HG03196 (cell line): ENCODE data around the gene KLHL29.

Source experiments
- ATAC-seq: cut with Tn5 transposase; IDR thresholded peaks from one replicate; pipeline ENCODE4 v1.9.1; 2021; ENCODE audit not compliant: unreplicated experiment

The KLHL29 gene

DNA sequence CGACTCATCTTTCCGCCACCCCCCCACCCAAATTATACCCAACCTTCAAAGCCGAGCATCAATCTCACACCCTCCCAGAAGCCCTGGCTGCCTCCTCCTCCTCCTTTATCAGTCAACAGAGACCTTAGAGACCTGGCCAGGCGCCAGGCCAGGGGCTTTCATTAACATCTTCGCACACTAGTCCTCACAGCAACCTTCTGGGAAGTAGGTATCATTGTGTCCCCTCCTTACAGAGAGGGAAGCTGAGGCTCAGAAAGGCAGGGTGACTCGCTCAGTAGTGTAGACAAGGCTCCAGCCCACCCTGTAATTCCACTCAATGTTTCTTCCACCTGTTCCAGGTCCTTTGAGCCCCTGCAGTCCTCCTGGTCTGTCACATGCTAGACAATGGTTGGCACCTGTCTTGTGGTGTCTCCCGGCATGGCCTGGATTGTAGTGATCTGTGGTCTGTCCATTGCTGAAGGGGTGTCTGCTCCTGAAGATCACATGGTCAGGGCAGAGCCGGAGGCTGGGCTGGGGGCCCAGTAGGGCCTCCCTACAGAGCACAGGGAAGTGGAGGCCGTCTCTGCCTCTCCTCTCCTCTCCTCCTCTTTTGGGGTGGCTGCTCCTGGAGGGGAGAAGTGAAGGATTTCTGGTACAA lies 36.0 kb downstream of the KLHL29 start:
- no peak for ATAC-seq

DNA sequence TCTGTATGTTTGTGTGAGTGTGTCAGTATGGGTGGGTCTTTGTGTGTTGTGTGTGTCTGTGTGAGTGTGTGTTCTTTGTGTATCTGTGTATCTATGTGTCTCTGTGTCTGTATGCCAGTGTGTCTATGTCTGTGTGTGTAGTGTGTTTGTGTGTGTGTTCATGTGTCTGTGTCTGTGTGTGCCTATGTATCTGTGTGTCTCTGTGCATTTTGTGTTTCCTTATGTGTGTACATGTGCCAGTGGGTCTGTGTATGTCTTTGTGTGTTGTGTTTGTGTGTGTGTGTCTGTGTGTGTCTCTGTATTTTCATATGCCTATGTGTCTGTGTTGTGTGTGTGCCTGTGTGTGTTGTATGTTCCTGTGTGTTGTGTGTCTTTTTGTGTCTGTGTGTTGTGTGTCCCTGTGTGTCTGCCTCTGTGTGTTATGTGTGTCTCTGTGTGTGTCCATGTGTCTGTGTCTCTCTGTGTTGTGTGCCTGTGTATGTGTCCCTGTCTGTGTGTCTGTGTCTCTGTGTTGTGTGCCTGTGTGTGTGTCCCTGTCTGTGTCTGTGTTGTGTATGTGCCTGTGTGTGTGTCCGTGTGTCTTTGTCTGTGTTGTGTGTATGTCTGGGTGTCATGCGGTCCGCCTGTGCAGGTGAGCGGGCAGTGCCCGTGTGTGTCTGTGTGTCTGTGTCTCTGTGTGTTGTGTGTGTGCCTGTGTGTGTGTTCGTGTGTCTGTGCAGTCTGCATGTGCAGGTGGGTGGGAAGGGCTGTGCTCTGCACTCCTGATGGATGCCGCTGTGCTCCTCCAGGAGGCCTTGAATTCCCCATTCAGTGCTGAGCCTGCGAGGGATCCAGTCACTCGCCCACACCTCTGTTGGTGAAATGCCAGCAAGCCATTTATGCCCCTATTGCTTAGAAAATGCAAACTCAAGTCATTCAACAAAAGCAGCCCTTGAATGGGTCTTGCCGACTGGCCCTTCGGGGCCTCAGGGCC lies 37.4 kb downstream of the KLHL29 start:
- no peak for ATAC-seq

GRCh38 chr2:23423062-23423872 lies 38.3 kb downstream of the KLHL29 start:
- ATAC-seq, result no peak

GRCh38 chr2:23423873-23424680 lies 39.1 kb downstream of the KLHL29 start:
- no peak for ATAC-seq

- ATAC-seq, result no peak
These were observed 40.4 kb downstream of the KLHL29 start for GRCh38 chr2:23425338-23425871.

DNA sequence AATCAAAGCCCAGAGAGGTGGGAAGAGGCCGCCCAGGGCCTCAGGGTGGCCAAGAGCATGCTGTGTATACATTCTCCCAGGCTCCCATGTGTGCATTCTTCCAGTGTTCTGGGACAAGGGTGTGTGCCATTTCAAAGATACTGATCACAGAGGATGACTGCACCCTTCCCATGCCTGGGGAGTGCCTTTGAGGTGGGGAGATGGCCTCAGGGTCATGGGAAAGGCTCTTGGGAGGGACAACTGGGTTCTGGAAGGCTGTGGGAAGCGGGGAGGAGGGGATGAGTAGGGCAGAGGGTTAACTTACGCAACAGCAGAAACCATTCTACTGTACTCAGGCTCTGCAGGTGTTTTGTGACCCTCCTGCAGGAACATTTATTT lies 40.9 kb downstream of the KLHL29 start:
- ATAC-seq, result no peak

- no peak for ATAC-seq
These were observed 41.4 kb downstream of the KLHL29 start for GRCh38 chr2:23426263-23426905.

GRCh38 chr2:23427350-23427749 lies 42.4 kb downstream of the KLHL29 start:
- no peak for ATAC-seq

DNA sequence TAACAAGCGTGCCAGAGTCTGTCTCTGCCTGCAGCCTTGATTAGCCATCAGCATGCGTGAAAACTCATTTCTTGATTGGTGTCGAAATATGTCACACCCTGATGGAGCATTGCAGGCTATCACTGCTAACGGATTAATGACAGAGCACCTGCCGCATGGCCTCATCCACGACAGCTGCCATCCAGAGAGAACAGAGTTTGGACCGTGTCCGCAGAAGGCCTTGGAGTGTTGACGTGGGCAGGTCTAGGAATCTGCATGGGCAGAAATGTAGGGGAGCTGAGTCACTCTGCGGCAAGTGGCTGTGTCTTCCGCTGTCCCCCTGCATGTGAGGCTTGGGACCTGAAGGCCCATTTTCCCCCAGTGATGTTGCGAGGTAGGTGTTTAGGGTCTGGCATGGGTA lies 43.0 kb downstream of the KLHL29 start:
- ATAC-seq, result no peak

DNA sequence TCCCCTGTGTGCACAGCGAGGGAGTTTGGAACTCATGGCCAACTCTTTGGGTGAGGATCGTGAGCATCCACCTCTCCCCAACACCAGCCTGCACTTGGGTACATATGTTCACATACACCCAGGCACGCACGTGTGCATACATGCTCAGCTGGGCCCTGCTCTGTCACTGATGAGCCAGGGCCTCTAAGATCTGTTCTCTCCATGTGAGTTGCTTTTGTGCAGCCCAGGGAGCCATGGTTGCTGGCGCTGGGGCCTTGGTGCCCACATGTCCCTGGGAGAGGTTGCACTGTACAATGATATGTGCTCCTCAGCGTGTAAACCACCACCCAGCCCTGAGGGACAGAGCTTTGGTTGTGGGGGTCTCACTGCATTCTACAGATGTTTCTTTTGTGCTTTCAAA lies 44.1 kb downstream of the KLHL29 start:
- no peak for ATAC-seq

- ATAC-seq, result no peak
These were observed 45.3 kb downstream of the KLHL29 start for GRCh38 chr2:23430263-23430662.

DNA sequence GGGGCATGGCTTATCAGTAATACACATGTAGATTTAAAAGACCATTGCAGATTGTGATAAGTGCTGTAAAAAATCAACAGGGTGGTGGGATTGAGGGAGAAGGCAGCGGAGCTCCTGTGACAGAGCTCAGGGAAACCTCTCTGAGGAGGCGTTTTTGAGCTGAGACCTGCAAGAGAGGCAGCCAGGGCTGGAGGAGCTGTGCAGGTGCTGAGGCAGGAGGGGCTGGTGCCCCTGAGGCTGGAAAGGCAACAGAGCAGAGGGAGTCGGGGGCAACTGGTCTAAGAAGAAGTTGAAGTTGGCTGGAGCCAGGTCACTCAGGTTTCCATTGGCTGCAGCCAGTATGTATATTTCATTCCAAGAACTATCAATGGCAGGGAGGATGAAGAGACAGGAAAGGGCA lies 47.6 kb downstream of the KLHL29 start:
- ATAC-seq, result no peak

DNA sequence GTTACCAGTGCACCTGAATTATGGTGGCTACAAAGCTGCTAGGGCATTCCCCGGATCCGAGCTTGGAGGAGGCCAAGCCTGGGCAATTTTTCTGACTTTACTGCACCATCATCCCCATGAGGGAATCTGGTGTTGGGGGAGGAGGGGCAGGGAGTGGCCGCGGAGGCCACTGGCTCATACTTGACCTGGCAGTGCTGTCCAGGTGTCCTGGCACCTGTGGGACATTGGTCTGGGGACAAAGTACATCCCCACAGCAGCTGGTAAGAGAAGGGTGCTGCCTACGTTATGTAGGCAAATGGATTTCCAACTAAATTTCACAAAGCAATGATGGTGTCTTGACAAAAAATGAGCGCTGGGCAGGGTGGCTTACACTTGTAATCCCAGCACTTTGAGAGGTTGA lies 48.3 kb downstream of the KLHL29 start:
- no peak for ATAC-seq

- no peak for ATAC-seq
These were observed 49.7 kb downstream of the KLHL29 start for GRCh38 chr2:23434721-23435121.

- ATAC-seq, result no peak
These were observed 50.5 kb downstream of the KLHL29 start for GRCh38 chr2:23435250-23436035.

DNA sequence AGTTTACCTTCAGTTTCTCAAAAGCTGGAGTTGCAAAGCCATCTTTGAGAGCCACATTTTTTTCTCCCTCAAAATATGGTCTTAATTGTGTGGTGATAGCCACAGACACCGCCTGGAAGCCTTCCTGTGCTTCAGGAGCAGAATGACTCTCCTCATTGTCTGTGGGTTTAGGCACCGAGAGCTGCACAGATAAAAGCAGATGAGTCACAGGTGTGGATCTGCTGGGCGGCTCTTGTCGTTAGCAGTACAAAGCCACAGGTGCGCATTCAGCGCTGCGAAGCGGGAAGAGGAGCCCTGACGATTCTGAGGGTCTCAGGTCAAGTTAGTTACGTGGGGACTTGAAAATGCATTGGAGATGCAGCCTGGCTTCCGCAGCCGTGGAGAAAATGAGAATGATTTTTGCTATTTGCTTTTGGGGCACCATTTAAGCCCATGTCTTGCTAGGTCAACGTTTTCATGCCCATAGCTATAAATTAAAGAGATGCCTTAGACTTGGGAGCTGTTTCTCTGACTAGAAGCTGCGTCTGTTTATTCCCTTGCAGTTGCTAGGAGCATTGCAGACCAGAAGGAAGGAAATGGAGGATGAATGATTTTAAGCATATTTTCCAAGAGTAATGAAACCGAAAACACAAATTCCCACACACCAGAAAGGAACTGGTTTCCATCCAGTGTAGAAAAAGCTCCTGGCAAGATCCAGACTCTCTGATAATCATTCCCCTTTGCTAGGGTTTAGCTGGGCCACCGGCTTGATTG lies 51.5 kb downstream of the KLHL29 start:
- no peak for ATAC-seq

GRCh38 chr2:23441414-23441813 lies 56.4 kb downstream of the KLHL29 start:
- no peak for ATAC-seq

DNA sequence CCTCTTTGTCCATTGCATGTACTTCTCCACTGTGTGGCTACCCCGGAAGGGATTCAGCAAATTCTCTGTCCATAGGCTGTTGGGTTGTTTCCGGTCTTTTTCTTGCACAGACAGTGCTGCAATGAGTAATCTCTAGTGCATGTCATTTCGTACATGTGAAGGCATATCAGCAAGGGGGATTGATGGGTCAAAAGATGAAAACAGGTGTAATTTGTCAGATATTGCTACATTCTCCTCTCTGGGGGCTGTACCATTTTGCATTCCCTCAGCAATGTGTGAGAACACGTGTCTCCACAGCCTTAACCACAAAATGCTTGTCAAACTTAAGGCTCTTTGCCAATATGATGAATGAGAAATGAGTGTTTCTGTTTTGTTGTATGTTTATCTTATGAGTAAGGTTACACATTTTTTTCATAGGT lies 60.5 kb downstream of the KLHL29 start:
- no peak for ATAC-seq
